Measurements from ENCODE around the gene ST3GAL2. TPM values are rescaled to one million over a fixed set of nuclear protein-coding genes. Genes with fewer than 3 reads are reported as not detected.

ST3GAL2 gene
- total RNA-seq, 1 experiment from 2014 or later: 45.9 TPM

- Histone ChIP-seq H3K27ac (ENCODE audit: insufficient read length, low read depth, low read length) (no peak overlapping the region), H3K79me1 (ENCODE audit: insufficient read depth, low read depth, low read length, poor library complexity, severe bottlenecking) (no peaks in the 10 kb centered on the region), H4K20me1 (ENCODE audit: control insufficient read depth, insufficient read depth, insufficient read length) (no peaks in the 10 kb centered on the region), H3K4me2 (ENCODE audit: insufficient read depth, insufficient read length, low read length) (no peak overlapping the region), H3T11ph (ENCODE audit: low read length) (no peak overlapping the region), H3K18ac (ENCODE audit: insufficient read length, low read depth, low read length) (no peak overlapping the region), H3K4me1 (ENCODE audit: insufficient read depth, low read length) (no peaks in the 10 kb centered on the region), H3K56ac (ENCODE audit: insufficient read length, low read depth, low read length) (no peak overlapping the region), H2BK5ac (ENCODE audit: insufficient read length, low read length) (no peak overlapping the region), H2BK120ac (ENCODE audit: low read depth, low read length, poor library complexity, severe bottlenecking) (no peak overlapping the region), H4K5ac (ENCODE audit: insufficient read length, low read depth, low read length) (no peak overlapping the region), H3K14ac (ENCODE audit: insufficient read depth, low read length) (no peak overlapping the region), H2AFZ (ENCODE audit: low read length) (no peak overlapping the region), H3K9ac (ENCODE audit: extremely low read depth, insufficient read length, low read length) (no peak overlapping the region), H3K9me3 (ENCODE audit: control insufficient read depth, low read depth, low read length) (no peaks in the 10 kb centered on the region), H2AK5ac (ENCODE audit: insufficient read length, low read length) (no peak overlapping the region), H3K79me2 (ENCODE audit: insufficient read depth, low read length) (no peaks in the 10 kb centered on the region), H4K8ac (replicated peaks; ENCODE audit: insufficient read length, low read depth, low read length) (no peak overlapping the region), H3K4ac (ENCODE audit: low read depth, low read length) (no peak overlapping the region), H3K27me3 (ENCODE audit: insufficient read depth, low read length) (no peaks in the 10 kb centered on the region), H3K23me2 (ENCODE audit: insufficient read length, low read depth, low read length, poor library complexity, severe bottlenecking) (no peaks in the 10 kb centered on the region), H4K91ac (ENCODE audit: insufficient read length, low read depth, low read length) (no peak overlapping the region), H2BK12ac (ENCODE audit: insufficient read length, low read depth, low read length) (no peak overlapping the region), H2BK20ac (ENCODE audit: low read depth, low read length, poor library complexity, severe bottlenecking) (no peak overlapping the region), H2BK15ac (ENCODE audit: low read depth, low read length) (no peak overlapping the region), H3K23ac (ENCODE audit: insufficient read length, low read depth, low read length) (no peak overlapping the region)
- WGBS (ENCODE audit: extremely low coverage, insufficient read length, low lambda C conversion rate): no CpG with 5 or more reads among the region's 3 CpGs
- Mint-ChIP-seq H3K9me3 (no peaks in the 10 kb centered on the region), H3K4me1 (peaks cover 0 to 2% of the 10 kb centered on the region in 2 experiments; a peak in 1 of 4 replicates), H3K4me3 (no peak overlapping the region), H3K27me3 (ENCODE audit: low read depth) (no peaks in the 10 kb centered on the region), H3K27ac (peak overlapping the region in 2 of 3 experiments; percentile 50 to 64; a peak in 3 of 7 replicates), H3K36me3 (ENCODE audit: insufficient read depth in 1 of 3, low read depth in 3 of 3) (peaks cover 15 to 45% (median 36%) of the 10 kb centered on the region in 3 experiments; a peak in 6 of 7 replicates)
- TF ChIP-seq CTCF (conservative IDR thresholded peaks at IDR 0.05): no peak
- DNase-seq: no peak
These were observed 47.5 kb downstream of the ST3GAL2 start for GRCh38 chr16:70391446-70391845.
